HG02798 (cell line): ENCODE measurements around the gene HMGCS2.
"Not testable (repeated sequence)": the region's sequence is repeated elsewhere in the genome, so short reads cannot be mapped to it uniquely, and the experiment has no call there.

Source experiments
- ATAC-seq: cut with Tn5 transposase; IDR thresholded peaks from one replicate; pipeline ENCODE4 v1.9.1; 2021; ENCODE audit warnings: mild to moderate bottlenecking; ENCODE audit not compliant: unreplicated experiment, poor library complexity

Gene HMGCS2

DNA sequence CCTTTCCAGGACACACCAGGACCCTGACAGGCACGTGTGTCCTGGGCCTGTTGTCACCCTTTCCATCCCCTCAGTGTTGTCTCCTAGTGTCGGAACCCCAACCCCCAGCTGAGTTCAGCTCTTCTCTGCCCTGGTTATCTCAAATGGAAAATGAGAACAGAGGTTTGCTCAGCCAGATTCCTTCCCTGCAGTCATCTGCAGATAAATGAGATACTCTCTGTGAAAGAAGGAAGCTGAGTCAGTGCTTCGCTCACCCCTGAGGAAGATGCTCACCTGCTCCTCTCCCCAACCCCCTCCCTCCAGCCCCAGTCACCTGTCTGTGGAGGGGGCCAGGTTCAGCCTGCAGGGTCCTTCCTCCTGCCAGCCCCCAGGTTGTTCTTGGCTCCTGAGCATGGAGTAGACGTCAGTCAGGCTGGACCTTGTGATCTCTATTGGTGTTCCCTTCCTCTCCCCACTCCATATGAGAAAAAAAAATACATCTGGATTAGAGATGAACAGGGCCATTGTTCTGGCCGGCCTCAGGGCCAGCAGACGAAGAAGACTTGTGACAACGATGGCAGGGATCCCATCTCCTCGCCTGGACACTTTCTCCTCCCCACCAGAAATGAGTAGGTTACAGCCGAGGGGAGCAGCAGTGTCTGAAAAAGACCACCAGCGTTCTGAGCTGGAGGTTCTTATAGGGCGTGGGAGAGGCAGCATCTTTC is 36.1 kb downstream of the HMGCS2 start:
- no peak for ATAC-seq

GRCh38 chr1:119731741-119732430 is 36.8 kb downstream of the HMGCS2 start:
- ATAC-seq = no peak

DNA sequence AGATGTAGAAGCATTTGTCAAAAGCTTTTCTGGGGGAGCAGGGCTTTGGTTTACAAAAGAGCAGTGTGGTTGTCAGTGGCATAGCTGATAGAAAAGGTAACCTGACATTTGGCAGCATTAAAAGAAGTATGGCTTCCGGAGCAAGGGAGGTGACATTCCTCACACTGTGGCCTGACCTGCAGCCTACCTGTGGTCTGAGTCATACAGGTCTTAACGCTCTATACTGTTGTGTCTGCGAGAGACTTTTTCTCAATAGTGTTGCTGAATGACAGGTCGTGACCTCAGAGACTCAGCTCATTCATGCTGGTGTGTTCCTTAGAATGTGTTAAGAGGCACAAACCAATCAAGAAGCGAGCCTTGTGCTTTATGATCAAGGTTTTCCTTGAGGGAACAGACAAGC is 37.6 kb downstream of the HMGCS2 start:
- ATAC-seq = no peak

DNA sequence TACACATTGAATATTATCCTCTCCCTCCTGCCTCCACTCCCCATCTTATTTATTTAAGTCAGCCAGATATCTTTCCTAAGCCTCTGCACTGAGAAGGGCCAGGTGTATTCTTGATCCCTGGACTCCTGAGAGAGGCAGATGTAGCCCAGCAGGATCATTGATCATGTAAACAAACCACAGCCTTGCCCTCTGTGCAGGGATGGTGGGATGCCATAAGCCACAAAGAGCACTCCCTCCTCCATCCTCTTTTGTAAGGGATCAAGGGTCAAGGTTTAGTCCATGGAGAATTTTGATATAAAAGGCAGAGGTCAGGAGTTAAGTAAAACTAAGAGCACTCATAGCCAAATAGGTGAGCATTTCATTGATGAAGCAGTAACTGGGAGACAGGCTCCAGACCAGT is 39.7 kb downstream of the HMGCS2 start:
- ATAC-seq = no peak

DNA sequence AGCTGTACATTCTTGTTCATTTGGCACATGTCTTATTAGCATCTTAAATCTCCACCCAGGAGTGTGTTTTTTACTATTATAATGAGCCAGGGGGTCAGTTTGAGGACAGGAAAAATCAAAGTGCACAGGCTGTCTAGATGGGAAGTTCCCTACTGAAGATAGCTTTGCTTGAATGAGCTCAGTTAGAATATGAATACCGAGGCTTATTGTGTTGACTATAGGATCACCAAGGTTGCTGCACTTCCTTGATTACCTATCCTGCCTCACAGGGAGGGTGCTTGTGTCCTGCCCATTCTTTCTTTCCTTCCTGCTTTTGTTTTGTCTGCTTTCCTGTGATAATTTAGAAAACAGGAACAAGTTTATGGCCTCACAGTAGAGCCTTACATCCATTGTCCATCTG is 40.7 kb downstream of the HMGCS2 start:
- ATAC-seq = no peak

DNA sequence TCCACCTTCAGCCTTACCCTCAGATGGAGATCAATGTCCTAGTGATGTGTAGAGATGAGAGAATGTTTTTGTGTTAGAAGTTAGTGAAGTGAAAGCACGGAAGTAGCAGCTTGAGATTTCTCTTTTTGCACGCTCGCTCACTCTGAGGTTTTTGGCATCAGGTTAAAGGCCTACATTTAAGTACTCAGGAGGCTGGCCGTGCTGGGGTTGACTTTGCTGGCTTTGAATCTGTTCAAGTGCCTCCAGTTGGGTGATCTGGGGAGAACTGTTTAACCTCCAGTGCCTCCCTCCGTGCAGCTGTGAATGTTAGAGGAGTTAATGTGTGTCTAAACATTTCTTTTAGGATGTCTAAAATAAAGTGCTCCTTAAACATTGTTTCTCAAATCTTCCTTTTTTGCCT is 43.1 kb downstream of the HMGCS2 start:
- no peak for ATAC-seq

DNA sequence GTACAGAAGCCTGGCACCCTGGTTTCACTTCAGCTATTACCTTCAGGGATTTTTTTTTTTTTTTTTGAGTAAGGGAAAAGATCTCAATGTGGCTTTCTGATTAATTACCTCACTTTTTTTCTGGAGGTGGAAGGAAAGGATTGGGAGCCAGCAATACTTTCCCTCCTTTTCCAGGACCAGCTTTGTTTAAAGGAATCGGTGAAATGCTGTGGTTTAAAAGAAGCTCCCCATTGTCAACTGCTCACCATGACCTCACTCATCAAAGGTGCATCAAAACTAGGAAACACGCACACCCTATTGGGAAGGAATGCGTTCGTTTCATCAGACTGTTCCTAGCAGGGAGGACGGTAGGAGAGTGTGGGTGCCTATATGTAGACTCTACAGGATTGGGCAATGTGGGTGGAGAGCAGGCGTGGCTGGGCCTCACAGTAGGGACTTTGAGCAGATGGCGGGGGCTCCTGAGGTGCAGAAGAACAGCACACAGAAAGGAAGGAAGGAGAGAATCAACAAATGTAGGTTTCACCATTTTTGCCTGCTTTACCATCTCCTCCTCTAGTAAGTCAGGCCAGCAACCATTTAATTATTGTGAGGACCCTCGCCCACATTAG is 44.0 kb downstream of the HMGCS2 start:
- no peak for ATAC-seq

DNA sequence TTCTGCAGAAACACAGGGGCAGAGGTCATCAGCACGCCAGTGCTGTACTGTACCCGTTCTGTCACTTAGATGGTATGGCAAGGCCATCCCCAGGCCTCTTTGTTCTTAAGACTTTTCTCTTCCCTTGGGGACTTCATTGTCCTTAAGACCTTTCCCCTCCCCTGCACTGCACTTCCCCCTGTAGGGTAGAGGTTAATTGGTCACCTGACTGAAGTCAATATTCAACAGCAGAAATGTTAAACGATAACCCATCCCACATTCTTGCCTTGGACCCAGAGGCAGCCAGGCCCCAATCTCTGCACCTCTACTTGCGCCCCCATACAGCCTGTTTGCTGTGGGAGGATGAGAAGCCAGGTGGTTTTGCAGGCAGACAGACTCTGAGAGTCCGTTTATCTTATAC is 46.8 kb downstream of the HMGCS2 start:
- no peak for ATAC-seq

GRCh38 chr1:119720866-119721440 is 47.8 kb downstream of the HMGCS2 start:
- no peak for ATAC-seq

DNA sequence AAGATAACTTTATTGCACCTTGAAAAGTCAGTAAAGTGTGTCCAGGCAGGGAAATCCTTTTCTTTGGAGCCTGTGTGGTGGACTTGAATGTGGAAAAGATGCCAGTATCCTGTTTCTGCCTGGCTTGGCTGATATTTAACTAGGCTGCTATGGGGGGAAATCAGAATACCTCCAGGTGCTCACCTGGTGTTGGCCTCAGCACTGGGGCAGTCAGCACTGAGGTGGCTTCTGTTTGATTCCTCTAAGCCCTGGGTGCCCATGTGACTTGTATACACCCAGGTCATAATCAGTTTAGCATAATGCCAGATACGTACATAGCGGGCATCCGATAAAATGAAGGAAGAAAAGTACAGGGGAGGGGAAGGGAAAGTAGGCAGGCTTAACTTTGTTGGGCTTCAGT is 49.7 kb downstream of the HMGCS2 start:
- ATAC-seq = no peak

DNA sequence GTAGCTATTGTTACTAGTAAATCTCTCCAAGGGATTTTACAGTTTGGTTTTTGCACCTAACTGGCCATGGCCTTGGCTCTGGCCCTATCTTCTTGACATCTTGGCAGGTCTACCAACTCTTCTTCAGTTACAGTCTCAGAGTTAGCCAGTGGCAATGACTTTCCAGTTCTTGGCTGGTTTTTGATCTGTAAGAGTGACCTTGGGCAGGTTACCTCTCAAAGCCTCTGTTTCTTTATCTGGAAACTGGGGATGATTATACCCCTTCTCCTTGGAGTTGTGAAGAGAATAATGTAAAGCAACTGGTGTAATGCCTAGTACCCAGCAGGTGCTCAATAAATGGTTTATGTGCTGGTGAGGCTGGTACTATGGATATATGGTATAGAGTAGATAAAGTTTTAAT is 50.3 kb downstream of the HMGCS2 start:
- ATAC-seq = no peak

DNA sequence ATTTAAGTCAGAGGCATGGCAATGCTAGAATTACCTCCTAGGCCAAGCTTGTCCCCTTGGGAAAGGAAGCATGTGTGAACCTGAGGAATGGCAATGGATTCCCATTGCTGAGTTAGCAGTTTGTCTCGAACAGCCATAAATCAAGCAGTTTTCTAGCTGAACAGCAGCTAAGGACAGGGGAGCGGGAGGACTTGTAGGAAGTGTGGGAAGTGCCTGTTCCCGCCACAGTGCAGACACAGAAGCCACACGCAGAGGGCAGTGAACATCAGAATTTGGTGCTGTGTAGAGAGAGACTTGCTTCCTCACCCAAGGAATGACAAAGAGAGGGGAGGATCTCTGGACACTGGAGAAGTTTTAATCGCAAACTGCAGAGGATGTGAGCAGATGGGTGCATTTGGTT is 53.2 kb downstream of the HMGCS2 start:
- no peak for ATAC-seq

DNA sequence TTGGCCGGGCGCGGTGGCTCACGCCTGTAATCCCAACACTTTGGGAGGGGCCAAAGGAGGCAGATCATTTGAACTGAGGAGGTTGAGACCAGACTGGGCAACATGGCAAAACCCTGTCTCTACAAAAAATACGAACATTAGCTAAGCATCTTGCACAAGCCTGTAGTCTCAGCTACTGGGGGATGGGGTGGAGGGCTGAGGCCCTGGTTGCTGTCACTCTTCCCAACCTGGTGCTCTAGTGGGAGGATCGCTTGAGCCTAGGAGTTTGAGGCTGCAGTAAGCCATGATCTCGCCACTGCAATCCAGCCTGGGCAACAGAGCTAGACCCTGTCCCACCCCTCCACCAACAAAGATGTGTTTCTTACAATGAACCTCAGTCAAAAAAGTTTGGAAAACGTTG is 54.1 kb downstream of the HMGCS2 start:
- no peak for ATAC-seq

DNA sequence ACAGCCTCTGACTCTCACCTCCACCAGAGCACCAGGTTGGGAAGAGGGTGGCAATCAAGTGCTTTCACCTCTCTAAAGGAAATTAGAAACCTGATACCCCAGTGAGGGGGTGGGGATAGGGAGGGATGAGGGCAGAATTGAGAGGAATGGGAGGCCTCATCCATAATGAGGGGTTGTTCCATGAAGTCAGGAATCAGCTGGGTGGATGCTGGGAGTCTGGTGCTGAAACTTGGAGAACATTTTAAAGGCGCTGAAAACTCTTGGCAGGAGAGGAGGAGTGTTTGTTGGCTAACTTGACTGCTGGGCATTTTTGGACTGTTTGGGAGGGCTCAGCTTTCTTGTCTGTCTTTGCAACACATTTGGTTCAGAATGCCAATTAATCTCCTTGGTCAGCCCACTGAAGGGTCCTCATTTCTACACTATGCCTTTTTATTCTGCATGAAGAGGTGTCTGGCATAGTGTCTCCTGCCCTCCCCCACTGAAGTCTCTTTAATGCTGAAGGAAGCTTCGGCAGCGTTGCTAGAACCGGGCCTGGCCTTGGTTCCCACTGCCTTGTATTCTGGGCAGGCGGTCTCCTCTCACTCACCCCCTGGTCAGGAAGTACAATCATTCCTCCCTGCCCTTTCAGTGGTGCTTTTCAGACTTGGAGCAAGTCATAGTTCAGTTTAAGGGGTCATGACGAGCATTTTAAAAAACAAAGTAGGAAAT is 54.8 kb downstream of the HMGCS2 start:
- no peak for ATAC-seq

- no peak for ATAC-seq
Observed at GRCh38 chr1:119713039-119713748, 55.5 kb downstream of the HMGCS2 start.

DNA sequence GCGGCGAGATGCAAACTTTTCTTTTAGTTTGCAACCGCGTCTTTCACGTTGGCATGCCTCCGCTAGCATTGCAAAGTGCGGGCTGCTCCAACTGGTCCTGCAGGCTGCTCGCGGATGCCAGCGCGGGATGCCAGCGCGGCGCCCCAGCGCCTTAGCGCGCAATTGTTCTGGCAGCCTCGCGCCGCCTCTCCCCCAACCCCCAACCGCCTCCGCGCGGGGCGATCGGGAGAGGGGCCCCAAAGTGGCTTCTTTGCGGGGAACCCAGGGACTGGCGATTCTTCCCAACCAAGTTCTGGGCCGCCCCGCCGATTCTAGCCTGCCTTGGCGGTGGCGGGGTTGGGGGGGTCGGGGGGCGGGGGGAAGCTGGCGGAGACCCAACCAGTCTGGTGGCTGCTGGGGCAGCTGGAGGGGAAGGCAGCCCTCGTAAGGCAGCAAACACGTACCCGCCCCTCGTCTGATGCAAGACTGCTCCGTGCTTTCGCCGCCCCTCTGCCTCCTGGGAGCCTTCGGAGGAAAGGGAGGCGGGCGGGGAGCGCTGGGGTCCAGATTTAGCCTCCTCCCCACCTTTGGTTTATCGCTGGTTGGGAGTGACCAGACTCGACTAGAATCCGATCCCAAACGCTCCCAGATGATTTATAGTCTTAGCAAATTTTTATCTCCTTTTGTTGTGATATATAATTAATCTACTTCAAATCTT is 56.2 kb downstream of the HMGCS2 start:
- ATAC-seq = no peak

DNA sequence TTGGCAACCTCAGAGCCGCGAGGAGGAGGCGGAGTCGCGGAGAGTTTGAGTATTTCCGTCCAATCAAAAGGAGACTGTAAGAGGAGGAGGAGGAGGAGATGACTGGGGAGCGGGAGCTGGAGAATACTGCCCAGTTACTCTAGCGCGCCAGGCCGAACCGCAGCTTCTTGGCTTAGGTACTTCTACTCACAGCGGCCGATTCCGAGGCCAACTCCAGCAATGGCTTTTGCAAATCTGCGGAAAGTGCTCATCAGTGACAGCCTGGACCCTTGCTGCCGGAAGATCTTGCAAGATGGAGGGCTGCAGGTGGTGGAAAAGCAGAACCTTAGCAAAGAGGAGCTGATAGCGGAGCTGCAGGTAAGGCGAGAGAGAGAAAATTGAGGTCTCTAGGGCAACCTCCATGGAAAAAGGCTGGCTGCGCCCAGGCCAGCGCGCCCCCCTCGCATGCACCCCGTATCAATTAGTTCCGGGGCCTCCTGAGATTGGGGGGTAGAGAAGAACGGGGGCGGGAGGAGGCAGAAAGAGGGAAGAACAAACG is 56.8 kb downstream of the HMGCS2 start, which contains the start of gene PHGDH:
TSS of gene PHGDH (plus strand) at position 131 of the 538 bp plus-strand sequence. CDS start at position 220, 89 bp downstream.
- peak; percentile 58 for ATAC-seq

GRCh38 chr1:119711356-119711803 is 57.3 kb downstream of the HMGCS2 start:
- not testable (repeated sequence) for ATAC-seq

DNA sequence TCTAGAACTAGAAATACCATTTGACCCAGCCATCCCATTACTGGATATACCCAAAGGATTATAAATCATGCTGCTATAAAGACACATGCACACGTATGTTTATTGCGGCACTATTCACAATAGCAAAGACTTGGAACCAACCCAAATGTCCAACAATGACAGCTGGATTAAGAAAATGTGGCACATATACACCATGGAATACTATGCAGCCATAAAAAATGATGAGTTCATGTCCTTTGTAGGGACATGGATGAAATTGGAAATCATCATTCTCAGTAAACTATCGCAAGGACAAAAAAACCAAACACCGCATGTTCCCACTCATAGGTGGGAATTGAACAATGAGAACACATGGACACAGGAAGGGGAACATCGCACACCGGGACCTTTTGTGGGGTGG is 62.1 kb downstream of the HMGCS2 start:
- ATAC-seq = not testable (repeated sequence)
